Measurements from ENCODE around the gene PLCB4. TPM values are rescaled to one million over a fixed set of nuclear protein-coding genes. Genes with fewer than 3 reads are reported as not detected.

PLCB4 gene
- total RNA-seq, 1 experiment from 2014 or later, result 0.91 TPM

DNA sequence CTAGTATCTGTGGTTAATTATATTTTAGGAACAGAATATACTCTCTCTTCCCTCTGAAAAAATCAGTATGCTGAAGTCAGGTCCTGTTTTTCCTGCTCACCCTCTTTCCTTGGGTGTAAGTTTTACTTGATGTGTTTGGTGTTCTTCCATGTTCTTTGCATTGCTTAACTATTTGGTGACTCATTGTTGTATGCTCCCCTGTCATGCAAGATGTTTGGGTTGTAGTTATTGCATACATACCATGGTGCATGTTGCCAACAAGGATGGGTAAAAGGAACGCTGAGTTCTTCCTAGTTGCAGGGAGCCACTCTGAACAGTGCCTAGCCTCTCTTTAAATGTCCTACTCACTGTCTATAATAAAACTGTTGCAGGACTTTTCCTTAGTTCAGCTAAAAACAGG lies 237.6 kb downstream of the PLCB4 start:
- Mint-ChIP-seq H3K27ac (ENCODE audit: low read depth, unreplicated experiment) (peak overlapping the region; percentile 85), H3K9me3 (ENCODE audit: unreplicated experiment) (peaks cover 8% of the 10 kb centered on the region), H3K4me3 (ENCODE audit: unreplicated experiment) (peak overlapping the region; percentile 18), H3K4me1 (ENCODE audit: insufficient read depth, unreplicated experiment) (peaks cover 33% of the 10 kb centered on the region), H3K27me3 (ENCODE audit: insufficient read depth, unreplicated experiment) (no peaks in the 10 kb centered on the region), H3K36me3 (ENCODE audit: insufficient read depth, unreplicated experiment) (no peaks in the 10 kb centered on the region)
- TF ChIP-seq, protein P1, sequence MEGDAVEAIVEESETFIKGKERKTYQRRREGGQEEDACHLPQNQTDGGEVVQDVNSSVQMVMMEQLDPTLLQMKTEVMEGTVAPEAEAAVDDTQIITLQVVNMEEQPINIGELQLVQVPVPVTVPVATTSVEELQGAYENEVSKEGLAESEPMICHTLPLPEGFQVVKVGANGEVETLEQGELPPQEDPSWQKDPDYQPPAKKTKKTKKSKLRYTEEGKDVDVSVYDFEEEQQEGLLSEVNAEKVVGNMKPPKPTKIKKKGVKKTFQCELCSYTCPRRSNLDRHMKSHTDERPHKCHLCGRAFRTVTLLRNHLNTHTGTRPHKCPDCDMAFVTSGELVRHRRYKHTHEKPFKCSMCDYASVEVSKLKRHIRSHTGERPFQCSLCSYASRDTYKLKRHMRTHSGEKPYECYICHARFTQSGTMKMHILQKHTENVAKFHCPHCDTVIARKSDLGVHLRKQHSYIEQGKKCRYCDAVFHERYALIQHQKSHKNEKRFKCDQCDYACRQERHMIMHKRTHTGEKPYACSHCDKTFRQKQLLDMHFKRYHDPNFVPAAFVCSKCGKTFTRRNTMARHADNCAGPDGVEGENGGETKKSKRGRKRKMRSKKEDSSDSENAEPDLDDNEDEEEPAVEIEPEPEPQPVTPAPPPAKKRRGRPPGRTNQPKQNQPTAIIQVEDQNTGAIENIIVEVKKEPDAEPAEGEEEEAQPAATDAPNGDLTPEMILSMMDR (IDR thresholded peaks at IDR 0.05; ENCODE audit: unreplicated experiment), result no peak
- no TSS peak for BruUV-seq (replicated peaks)
- intact Hi-C loops (cut with micrococcal nuclease), result no loop called here
- DNase-seq (ENCODE audit: unreplicated experiment), result peak; percentile 95
- CTCF ChIA-PET, result interaction anchor here (0.5 to 1.1 kb wide), 5 partner anchors 34 to 566 kb away, joined by 3 to 4 read pairs (median 3); no protein-coding TSS in a partner anchor
- POLR2A ChIA-PET, result interaction anchor here (0.6 to 2.5 kb wide), 11 partner anchors 11 to 104 kb away, joined by 3 to 11 read pairs (median 3); no protein-coding TSS in a partner anchor

DNA sequence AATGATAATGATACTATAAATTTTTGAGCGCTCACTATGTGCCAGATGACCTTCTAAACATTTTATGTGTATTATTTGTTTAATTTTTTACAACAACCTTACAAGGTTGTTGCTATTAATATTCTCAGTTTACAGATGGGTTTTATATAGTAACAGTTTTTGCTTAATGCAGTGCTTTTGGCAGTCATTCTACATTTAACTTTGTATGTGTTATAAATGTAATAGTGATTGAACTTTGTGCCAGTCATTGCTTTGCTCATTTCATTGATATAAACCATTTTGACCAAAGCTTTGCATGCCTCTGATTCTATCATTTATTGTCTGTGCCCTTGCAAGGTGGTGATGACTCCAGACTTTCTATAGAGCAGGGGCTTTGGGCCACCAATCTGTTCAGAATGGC lies 239.2 kb downstream of the PLCB4 start:
- TF ChIP-seq, protein P1 (IDR thresholded peaks at IDR 0.05; ENCODE audit: unreplicated experiment), result no peak
- intact Hi-C loops (cut with micrococcal nuclease), result no loop called here
- H3K27me3 Mint-ChIP-seq (ENCODE audit: insufficient read depth, unreplicated experiment), result no peaks in the 10 kb centered on the region
- no TSS peak for BruUV-seq (replicated peaks)
- no peak overlapping the region for H3K27ac Mint-ChIP-seq (ENCODE audit: low read depth, unreplicated experiment)
- ChIA-PET CTCF (interaction anchor here (0.7 kb wide), 1 partner anchor 458 kb away, joined by 3 read pairs; no protein-coding TSS in a partner anchor), POLR2A (interaction anchor here (0.9 to 1.7 kb wide), 3 partner anchors 10 to 46 kb away, joined by 4 to 6 read pairs (median 4); no protein-coding TSS in a partner anchor)
- peaks cover 30% of the 10 kb centered on the region for H3K4me1 Mint-ChIP-seq (ENCODE audit: insufficient read depth, unreplicated experiment)
- H3K4me3 Mint-ChIP-seq (ENCODE audit: unreplicated experiment), result no peak overlapping the region
- peaks cover 8% of the 10 kb centered on the region for H3K9me3 Mint-ChIP-seq (ENCODE audit: unreplicated experiment)
- no peaks in the 10 kb centered on the region for H3K36me3 Mint-ChIP-seq (ENCODE audit: insufficient read depth, unreplicated experiment)
- no peak for DNase-seq (ENCODE audit: unreplicated experiment)

DNA sequence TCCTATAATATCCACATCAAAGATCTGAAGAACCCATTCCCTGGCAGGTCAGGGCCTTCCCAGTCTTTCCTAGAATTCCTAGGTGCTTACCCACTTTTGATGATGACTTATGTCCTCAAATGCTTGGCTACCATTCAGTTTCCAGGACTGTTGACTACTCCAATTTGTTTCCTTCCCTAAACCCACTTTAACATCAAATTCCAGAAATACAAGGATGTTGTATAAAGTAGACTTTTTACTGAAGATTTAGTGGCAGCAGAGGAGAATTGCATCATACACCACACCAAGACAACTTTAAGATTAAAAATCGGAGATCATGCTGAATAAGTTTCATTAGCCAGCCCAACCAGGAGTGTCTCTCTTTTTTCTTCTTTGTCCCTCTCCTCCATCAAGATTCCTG lies 242.2 kb downstream of the PLCB4 start:
- no peak overlapping the region for H3K27ac Mint-ChIP-seq (ENCODE audit: low read depth, unreplicated experiment)
- POLR2A ChIA-PET, result no interaction called here
- TF ChIP-seq, protein P1 (IDR thresholded peaks at IDR 0.05; ENCODE audit: unreplicated experiment), result no peak
- no TSS peak for BruUV-seq (replicated peaks)
- CTCF ChIA-PET, result interaction anchor here (0.9 kb wide), 1 partner anchor 510 kb away, joined by 3 read pairs; no protein-coding TSS in a partner anchor
- intact Hi-C loops (cut with micrococcal nuclease), result no loop called here
- no peak overlapping the region for H3K4me3 Mint-ChIP-seq (ENCODE audit: unreplicated experiment)
- no peaks in the 10 kb centered on the region for H3K36me3 Mint-ChIP-seq (ENCODE audit: insufficient read depth, unreplicated experiment)
- peaks cover 23% of the 10 kb centered on the region for H3K4me1 Mint-ChIP-seq (ENCODE audit: insufficient read depth, unreplicated experiment)
- H3K9me3 Mint-ChIP-seq (ENCODE audit: unreplicated experiment), result peaks cover 14% of the 10 kb centered on the region
- DNase-seq (ENCODE audit: unreplicated experiment), result no peak
- no peaks in the 10 kb centered on the region for H3K27me3 Mint-ChIP-seq (ENCODE audit: insufficient read depth, unreplicated experiment)

DNA sequence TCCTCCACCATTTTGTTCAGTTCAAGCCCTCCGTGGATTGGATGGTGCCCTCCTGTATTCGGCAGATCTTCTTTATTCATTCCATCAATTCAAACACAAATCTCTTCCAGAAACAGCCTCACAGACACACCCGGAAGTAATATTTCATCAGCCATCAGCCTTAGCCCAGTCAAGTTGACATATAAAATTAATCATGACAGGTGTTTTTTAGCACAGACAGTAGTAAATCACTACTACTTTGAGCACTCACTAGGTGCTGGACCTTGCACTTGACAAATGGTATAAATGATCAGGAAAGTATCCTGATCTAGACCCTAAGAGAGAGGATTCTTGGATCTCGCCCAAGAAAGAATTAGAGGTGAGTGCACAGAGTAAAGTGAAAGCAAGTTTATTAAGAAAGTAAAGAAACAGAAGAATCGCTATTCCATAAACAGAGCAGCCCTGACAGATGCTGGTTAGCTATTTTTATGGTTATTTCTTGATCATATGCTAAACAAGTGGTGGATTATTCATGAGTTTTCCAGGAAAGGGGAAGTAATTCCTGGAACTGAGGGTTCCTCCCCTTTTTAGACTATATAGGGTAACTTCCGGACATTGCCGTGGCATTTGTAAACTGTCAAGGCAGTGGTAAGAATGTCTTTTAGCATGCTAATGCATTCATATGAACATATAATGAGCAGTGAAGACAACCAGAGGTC lies 250.9 kb downstream of the PLCB4 start:
- Mint-ChIP-seq H3K4me3 (ENCODE audit: unreplicated experiment) (no peak overlapping the region), H3K4me1 (ENCODE audit: insufficient read depth, unreplicated experiment) (peaks cover 7% of the 10 kb centered on the region), H3K27me3 (ENCODE audit: insufficient read depth, unreplicated experiment) (no peaks in the 10 kb centered on the region), H3K9me3 (ENCODE audit: unreplicated experiment) (peaks cover 5% of the 10 kb centered on the region), H3K36me3 (ENCODE audit: insufficient read depth, unreplicated experiment) (no peaks in the 10 kb centered on the region), H3K27ac (ENCODE audit: low read depth, unreplicated experiment) (no peak overlapping the region)
- ChIA-PET POLR2A (no interaction called here), CTCF (no interaction called here)
- TF ChIP-seq, protein P1 (IDR thresholded peaks at IDR 0.05; ENCODE audit: unreplicated experiment), result no peak
- no peak for DNase-seq (ENCODE audit: unreplicated experiment)
- intact Hi-C loops (cut with micrococcal nuclease), result no loop called here
- no TSS peak for BruUV-seq (replicated peaks)

All from MCF 10A (cell line).